ENCODE measurements around the gene TNFAIP8.

DNA sequence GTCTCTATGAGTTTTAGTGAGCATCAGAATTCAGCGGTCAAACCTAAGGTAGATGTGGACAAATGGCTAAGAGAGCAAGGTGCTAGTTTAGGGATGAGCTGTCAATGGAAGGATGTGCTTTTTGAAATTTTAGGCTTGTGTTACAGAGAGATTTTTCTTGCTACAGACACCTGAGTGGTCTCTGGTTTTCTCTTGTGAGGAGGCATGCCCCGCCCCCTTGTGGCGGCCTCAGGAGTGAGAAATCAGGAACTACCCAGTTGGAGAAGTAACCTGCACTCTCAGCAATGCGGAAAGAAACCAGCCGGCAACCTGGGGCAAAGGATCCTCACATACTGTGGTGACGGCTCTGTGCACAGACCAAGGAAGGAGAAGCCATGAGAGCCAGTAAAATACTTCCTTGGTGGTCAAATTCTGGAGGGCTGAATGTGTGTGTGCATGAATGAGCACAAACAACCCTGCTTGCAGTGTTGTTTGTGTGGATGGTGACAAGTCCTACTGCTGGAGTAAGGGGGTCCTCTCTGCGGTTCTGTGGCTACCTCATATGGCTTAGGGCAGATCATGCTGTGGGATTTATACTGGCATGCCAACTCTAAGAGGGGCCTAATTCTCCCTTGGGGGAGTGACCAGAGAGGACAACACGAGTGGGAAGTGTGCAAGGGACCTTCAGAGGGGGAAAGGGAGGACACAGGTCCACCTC lies 79.8 kb downstream of the TNFAIP8 start:
- TF ChIP-seq, protein P1, sequence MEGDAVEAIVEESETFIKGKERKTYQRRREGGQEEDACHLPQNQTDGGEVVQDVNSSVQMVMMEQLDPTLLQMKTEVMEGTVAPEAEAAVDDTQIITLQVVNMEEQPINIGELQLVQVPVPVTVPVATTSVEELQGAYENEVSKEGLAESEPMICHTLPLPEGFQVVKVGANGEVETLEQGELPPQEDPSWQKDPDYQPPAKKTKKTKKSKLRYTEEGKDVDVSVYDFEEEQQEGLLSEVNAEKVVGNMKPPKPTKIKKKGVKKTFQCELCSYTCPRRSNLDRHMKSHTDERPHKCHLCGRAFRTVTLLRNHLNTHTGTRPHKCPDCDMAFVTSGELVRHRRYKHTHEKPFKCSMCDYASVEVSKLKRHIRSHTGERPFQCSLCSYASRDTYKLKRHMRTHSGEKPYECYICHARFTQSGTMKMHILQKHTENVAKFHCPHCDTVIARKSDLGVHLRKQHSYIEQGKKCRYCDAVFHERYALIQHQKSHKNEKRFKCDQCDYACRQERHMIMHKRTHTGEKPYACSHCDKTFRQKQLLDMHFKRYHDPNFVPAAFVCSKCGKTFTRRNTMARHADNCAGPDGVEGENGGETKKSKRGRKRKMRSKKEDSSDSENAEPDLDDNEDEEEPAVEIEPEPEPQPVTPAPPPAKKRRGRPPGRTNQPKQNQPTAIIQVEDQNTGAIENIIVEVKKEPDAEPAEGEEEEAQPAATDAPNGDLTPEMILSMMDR (IDR thresholded peaks at IDR 0.05): peak; percentile 29 to 43 (median 42)
- TF ChIP-seq POLR2A (IDR thresholded peaks at IDR 0.05) (no peak), POLR2AphosphoS5 (IDR thresholded peaks at IDR 0.05) (no peak)

All from transverse colon (tissue), 4 donors.